ENCODE results near the gene KCNH3. TPM values are rescaled to one million over a fixed set of nuclear protein-coding genes. Genes with fewer than 3 reads are reported as not detected.
A peak's percentile ranks its signal among the peaks of the same experiment; 100 is the strongest.

Gene KCNH3
- total and polyA plus RNA-seq, 2 donors (not counting 1 experiment from before 2014, with no cell fraction given), result 0.05 to 0.17 TPM

- Histone ChIP-seq H3K79me2 (ENCODE audit: control insufficient read depth, insufficient read depth, low read length) (no peaks in the 10 kb centered on the region), H3K4me2 (ENCODE audit: extremely low read depth, insufficient read depth, low read length) (no peak overlapping the region), H3K27ac (ENCODE audit: insufficient read depth, low read length) (no peak overlapping the region), H3K9ac (ENCODE audit: insufficient read depth, low read length) (no peak overlapping the region), H3K36me3 (ENCODE audit: control insufficient read depth, insufficient read depth, low read length) (no peaks in the 10 kb centered on the region), H3K9me3 (ENCODE audit: control insufficient read depth, insufficient read depth, low read depth, low read length) (no peaks in the 10 kb centered on the region), H3K4me1 (ENCODE audit: control insufficient read depth, extremely low read depth, insufficient read depth, low read length) (no peaks in the 10 kb centered on the region), H3K27me3 (ENCODE audit: control insufficient read depth, insufficient read depth, low read length) (no peaks in the 10 kb centered on the region), H4K20me1 (ENCODE audit: control insufficient read depth, extremely low read depth, insufficient read depth, low read length) (no peaks in the 10 kb centered on the region), H3K4me3 (replicated peaks in 1 of 4; ENCODE audit: control extremely low read depth in 1 of 4, insufficient read depth in 1 of 4, low read depth in 3 of 4, low read length in 4 of 4) (no peak overlapping the region), H2AFZ (ENCODE audit: low read length) (no peak overlapping the region)
- no peak for TF ChIP-seq EZH2 (IDR thresholded peaks at IDR 0.05; ENCODE audit: low read length, missing control alignments)
- TF ChIP-seq, protein P1, sequence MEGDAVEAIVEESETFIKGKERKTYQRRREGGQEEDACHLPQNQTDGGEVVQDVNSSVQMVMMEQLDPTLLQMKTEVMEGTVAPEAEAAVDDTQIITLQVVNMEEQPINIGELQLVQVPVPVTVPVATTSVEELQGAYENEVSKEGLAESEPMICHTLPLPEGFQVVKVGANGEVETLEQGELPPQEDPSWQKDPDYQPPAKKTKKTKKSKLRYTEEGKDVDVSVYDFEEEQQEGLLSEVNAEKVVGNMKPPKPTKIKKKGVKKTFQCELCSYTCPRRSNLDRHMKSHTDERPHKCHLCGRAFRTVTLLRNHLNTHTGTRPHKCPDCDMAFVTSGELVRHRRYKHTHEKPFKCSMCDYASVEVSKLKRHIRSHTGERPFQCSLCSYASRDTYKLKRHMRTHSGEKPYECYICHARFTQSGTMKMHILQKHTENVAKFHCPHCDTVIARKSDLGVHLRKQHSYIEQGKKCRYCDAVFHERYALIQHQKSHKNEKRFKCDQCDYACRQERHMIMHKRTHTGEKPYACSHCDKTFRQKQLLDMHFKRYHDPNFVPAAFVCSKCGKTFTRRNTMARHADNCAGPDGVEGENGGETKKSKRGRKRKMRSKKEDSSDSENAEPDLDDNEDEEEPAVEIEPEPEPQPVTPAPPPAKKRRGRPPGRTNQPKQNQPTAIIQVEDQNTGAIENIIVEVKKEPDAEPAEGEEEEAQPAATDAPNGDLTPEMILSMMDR (conservative IDR thresholded peaks at IDR 0.05 in 1 of 2, IDR thresholded peaks at IDR 0.05 in 1 of 2; ENCODE audit: low read depth in 1 of 2, low read length in 2 of 2), result peak in 1 of 2 donors; percentile 1
- DNase-seq (ENCODE audit: low read depth in 2 of 2), result no peak
These were observed 48.5 kb downstream of the KCNH3 start for GRCh38 chr12:49587174-49587908.

GRCh38 chr12:49588281-49588680 lies 49.5 kb downstream of the KCNH3 start:
- H3K27ac ChIP-seq (ENCODE audit: insufficient read depth, low read length), result no peak overlapping the region
- no peak overlapping the region for H2AFZ ChIP-seq (ENCODE audit: low read length)

GRCh38 chr12:49588721-49589516 lies 50.1 kb downstream of the KCNH3 start:
- no peak for DNase-seq (ENCODE audit: low read depth in 2 of 2)
- Histone ChIP-seq H3K79me2 (ENCODE audit: control insufficient read depth, insufficient read depth, low read length) (no peaks in the 10 kb centered on the region), H3K27ac (ENCODE audit: insufficient read depth, low read length) (no peak overlapping the region), H3K27me3 (ENCODE audit: control insufficient read depth, insufficient read depth, low read length) (no peaks in the 10 kb centered on the region), H3K9ac (ENCODE audit: insufficient read depth, low read length) (no peak overlapping the region), H2AFZ (ENCODE audit: low read length) (no peak overlapping the region), H3K36me3 (ENCODE audit: control insufficient read depth, insufficient read depth, low read length) (no peaks in the 10 kb centered on the region), H3K9me3 (ENCODE audit: control insufficient read depth, insufficient read depth, low read depth, low read length) (no peaks in the 10 kb centered on the region), H3K4me3 (replicated peaks in 1 of 4; ENCODE audit: control extremely low read depth in 1 of 4, insufficient read depth in 1 of 4, low read depth in 3 of 4, low read length in 4 of 4) (no peak overlapping the region), H4K20me1 (ENCODE audit: control insufficient read depth, extremely low read depth, insufficient read depth, low read length) (no peaks in the 10 kb centered on the region), H3K4me2 (ENCODE audit: extremely low read depth, insufficient read depth, low read length) (no peak overlapping the region), H3K4me1 (ENCODE audit: control insufficient read depth, extremely low read depth, insufficient read depth, low read length) (no peaks in the 10 kb centered on the region)
- TF ChIP-seq, protein P1 (conservative IDR thresholded peaks at IDR 0.05 in 1 of 2, IDR thresholded peaks at IDR 0.05 in 1 of 2; ENCODE audit: low read depth in 1 of 2, low read length in 2 of 2), result no peak
- no peak for TF ChIP-seq EZH2 (IDR thresholded peaks at IDR 0.05; ENCODE audit: low read length, missing control alignments)

More at GRCh38 chr12:49588281-49588680, 49.5 kb downstream of the KCNH3 start:
- H3K4me3 ChIP-seq (replicated peaks in 1 of 4; ENCODE audit: control extremely low read depth in 1 of 4, insufficient read depth in 1 of 4, low read depth in 3 of 4, low read length in 4 of 4), result no peak overlapping the region
- no peak overlapping the region for H3K4me2 ChIP-seq (ENCODE audit: extremely low read depth, insufficient read depth, low read length)
- no peak for DNase-seq (ENCODE audit: low read depth in 2 of 2)
- no peaks in the 10 kb centered on the region for H3K9me3 ChIP-seq (ENCODE audit: control insufficient read depth, insufficient read depth, low read depth, low read length)
- H3K79me2 ChIP-seq (ENCODE audit: control insufficient read depth, insufficient read depth, low read length), result no peaks in the 10 kb centered on the region
- TF ChIP-seq, protein P1 (conservative IDR thresholded peaks at IDR 0.05 in 1 of 2, IDR thresholded peaks at IDR 0.05 in 1 of 2; ENCODE audit: low read depth in 1 of 2, low read length in 2 of 2), result no peak
- TF ChIP-seq EZH2 (IDR thresholded peaks at IDR 0.05; ENCODE audit: low read length, missing control alignments), result no peak
- H3K36me3 ChIP-seq (ENCODE audit: control insufficient read depth, insufficient read depth, low read length), result no peaks in the 10 kb centered on the region
- no peaks in the 10 kb centered on the region for H3K4me1 ChIP-seq (ENCODE audit: control insufficient read depth, extremely low read depth, insufficient read depth, low read length)
- H3K27me3 ChIP-seq (ENCODE audit: control insufficient read depth, insufficient read depth, low read length), result no peaks in the 10 kb centered on the region
- H4K20me1 ChIP-seq (ENCODE audit: control insufficient read depth, extremely low read depth, insufficient read depth, low read length), result no peaks in the 10 kb centered on the region
- no peak overlapping the region for H3K9ac ChIP-seq (ENCODE audit: insufficient read depth, low read length)
